NB4 (cell line): ENCODE data around the gene NTHL1.

Experiments used
- DNase-seq: peaks from one replicate; pipeline ENCODE4 v3.0.0; 2010; ENCODE audit warnings: low read depth
- H3K4me3 ChIP-seq: one replicate; pipeline ENCODE4 v1.5.1; 2011; ENCODE audit warnings: mild to moderate bottlenecking, low read depth, low read length, moderate library complexity
- CTCF ChIP-seq: IDR thresholded peaks from one replicate; pipeline ENCODE4 v1.5.1; 2012; ENCODE audit warnings: low read depth, low read length
- MAX ChIP-seq: IDR thresholded peaks from 2 replicates; pipeline ENCODE4 v1.6.1; 2011; ENCODE audit warnings: low read depth, low read length
- MYC ChIP-seq: IDR thresholded peaks from 2 replicates; pipeline ENCODE4 v1.6.1; 2011; ENCODE audit warnings: low read depth, low read length
- POLR2A ChIP-seq: IDR thresholded peaks from 2 replicates; pipeline ENCODE4 v1.6.1; 2011; ENCODE audit warnings: mild to moderate bottlenecking; ENCODE audit not compliant: insufficient read length; ENCODE audit errors: extremely low read depth

NTHL1 gene

GRCh38 chr16:2075631-2076030 is 28.0 kb upstream of the NTHL1 start:
- H3K4me3 ChIP-seq, result no peak overlapping the region
- TF ChIP-seq CTCF (no peak), POLR2A (no peak), MYC (no peak), MAX (no peak)
- no peak for DNase-seq

- no peak overlapping the region for H3K4me3 ChIP-seq
- TF ChIP-seq MYC, result no peak
- no peak for TF ChIP-seq CTCF
- DNase-seq, result no peak
Measured at GRCh38 chr16:2074071-2074470, 26.4 kb upstream of the NTHL1 start.

- no peak for TF ChIP-seq CTCF
- TF ChIP-seq MAX, result no peak
- no peak for TF ChIP-seq POLR2A
- no peak for TF ChIP-seq MYC
- DNase-seq, result no peak
- H3K4me3 ChIP-seq, result no peak overlapping the region
Measured at GRCh38 chr16:2072926-2073325, 25.3 kb upstream of the NTHL1 start.

DNA sequence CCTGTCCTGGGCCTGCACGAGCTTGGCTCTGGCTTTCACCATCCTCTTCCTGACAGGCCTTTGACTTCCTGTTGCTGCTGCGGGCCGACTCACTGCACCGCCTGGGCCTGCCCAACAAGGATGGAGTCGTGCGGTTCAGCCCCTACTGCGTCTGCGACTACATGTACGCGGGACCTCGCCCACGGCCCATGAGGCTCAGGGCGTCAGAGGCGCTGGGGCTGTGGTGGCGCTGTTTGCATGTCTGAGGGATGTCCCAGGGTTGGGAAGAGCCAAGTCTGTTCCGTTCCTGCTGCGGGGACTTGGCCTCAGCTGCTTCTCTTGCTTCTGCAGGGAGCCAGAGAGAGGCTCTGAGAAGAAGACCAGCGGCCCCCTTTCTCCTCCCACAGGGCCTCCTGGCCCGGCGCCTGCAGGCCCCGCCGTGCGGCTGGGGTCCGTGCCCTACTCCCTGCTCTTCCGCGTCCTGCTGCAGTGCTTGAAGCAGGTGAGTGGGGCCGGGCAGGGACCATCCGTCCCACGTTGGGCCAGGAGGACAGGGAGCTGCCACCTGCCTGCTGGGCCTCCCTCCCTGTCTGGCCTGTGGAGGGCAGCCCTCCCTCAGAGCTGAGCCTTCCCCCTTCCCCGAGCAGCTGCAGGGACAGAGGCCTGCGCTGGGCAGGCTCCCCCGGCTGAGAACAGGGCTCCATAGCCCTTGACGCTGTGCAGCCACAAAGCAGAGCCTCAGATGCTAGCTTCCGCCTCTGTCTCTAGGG is 24.0 kb upstream of the NTHL1 start:
- TF ChIP-seq MYC (no peak), MAX (no peak)
- no peak for DNase-seq
- no peak overlapping the region for H3K4me3 ChIP-seq

GRCh38 chr16:2070576-2071453 is 23.2 kb upstream of the NTHL1 start:
- H3K4me3 ChIP-seq, result no peak overlapping the region
- TF ChIP-seq CTCF, result no peak
- no peak for TF ChIP-seq MAX
- no peak for TF ChIP-seq POLR2A
- TF ChIP-seq MYC, result no peak
- no peak for DNase-seq

DNA sequence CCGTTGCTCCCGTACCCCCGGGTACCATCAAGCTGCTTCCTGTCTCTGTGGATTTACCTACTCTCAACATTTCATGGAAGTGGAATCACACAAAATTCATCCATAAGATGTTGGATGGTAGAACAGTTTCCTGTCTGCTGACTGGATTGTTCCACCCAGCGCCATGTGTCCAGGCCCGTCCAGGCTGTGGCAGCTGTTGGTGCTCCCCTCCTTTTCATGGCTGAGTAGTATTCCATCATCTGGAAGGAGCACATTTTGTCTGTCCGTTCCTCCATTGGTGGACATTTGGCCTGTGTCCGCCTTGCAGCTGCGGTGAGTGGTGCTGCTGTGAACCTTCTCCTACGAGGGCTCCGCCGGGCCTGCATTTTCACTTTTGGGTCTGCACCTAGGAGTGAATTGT is 18.5 kb upstream of the NTHL1 start:
- no peak overlapping the region for H3K4me3 ChIP-seq
- DNase-seq, result no peak
- TF ChIP-seq CTCF (no peak), MYC (no peak), MAX (no peak), POLR2A (no peak)
